ENCODE measurements around the gene UBXN4. TPM values are rescaled to one million over a fixed set of nuclear protein-coding genes. Genes with fewer than 3 reads are reported as not detected.

The UBXN4 gene
- total RNA-seq, 1 experiment from 2014 or later = 65.9 TPM

DNA sequence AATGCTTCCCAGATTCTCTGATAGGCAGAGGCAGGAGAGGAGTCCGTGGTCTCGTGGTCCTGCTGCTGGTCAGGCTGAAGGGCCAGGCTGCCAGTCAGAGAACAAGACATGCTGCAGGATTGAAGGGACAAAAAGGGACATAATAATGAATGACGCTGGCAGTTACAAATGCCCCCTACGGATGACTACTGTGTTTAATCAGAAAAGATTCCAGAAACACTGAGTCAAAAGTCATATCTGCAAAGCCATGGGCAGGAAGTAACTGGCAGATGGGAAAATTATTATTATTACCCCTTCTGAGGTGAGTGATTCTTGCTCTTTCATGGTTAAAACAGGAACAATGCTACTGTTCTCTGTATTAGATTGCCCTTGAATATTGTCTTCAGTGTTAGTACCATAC lies 76.3 kb downstream of the UBXN4 start:
- no peak overlapping the region for H2AFZ ChIP-seq (ENCODE audit: low read length)
- no peak for DNase-seq
- H3K4me3 ChIP-seq (ENCODE audit: low read length) = no peak overlapping the region
- H3K27ac ChIP-seq (ENCODE audit: low read length) = no peak overlapping the region
- no peak overlapping the region for H3K4me2 ChIP-seq (ENCODE audit: low read depth, low read length, poor library complexity, severe bottlenecking)
- no peak overlapping the region for H3K9ac ChIP-seq (ENCODE audit: low read length)
- no peaks in the 10 kb centered on the region for H3K9me2 ChIP-seq (replicated peaks; ENCODE audit: insufficient read depth, low read length)
- peaks cover 3% of the 10 kb centered on the region; the same call in 1 of the 2 replicates for H3K36me3 ChIP-seq (ENCODE audit: insufficient read depth, low read length)
- no peaks in the 10 kb centered on the region for H3K9me3 ChIP-seq (ENCODE audit: low read length)
- no peaks in the 10 kb centered on the region for H3K4me1 ChIP-seq (ENCODE audit: low read length)
- H4K20me1 ChIP-seq (ENCODE audit: insufficient read depth, low read depth, low read length) = no peaks in the 10 kb centered on the region
- no peaks in the 10 kb centered on the region for H3K79me2 ChIP-seq (ENCODE audit: low read length)
- H3K27me3 ChIP-seq (ENCODE audit: low read length) = no peaks in the 10 kb centered on the region

DNA sequence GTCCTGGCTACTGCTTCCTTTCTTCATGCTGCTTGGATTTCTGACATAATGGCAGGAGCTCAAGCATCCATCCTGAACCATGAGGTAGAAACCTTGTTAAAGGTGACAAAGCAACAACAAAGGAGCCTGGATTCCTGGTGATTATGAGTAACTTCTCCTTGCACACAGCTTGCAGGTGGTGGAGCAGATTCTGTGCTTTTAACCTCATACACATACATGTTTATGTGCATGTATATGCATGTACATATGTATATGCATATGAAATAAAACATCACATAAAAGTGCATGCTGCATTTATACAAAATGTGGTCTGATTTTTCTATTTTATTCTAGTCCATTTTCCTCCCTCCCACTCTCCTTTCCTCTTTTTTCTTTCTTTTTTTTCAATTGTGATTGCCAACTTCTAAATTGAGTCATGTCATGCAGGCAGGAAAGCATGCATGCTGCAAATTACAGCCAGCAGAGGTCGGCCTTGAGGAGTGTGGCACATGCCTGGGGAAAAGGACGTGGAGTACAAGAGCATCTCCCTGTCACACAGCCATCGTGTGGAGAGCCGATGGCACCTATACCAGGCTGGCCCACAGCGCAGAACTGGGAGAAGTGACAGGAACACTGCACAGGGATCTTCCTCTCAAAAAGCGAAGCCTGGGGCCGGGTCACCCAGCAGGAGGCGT lies 77.4 kb downstream of the UBXN4 start:
- Histone ChIP-seq H2AFZ (ENCODE audit: low read length) (no peak overlapping the region), H3K4me3 (ENCODE audit: low read length) (no peak overlapping the region), H3K27ac (ENCODE audit: low read length) (no peak overlapping the region), H4K20me1 (ENCODE audit: insufficient read depth, low read depth, low read length) (no peaks in the 10 kb centered on the region), H3K4me2 (ENCODE audit: low read depth, low read length, poor library complexity, severe bottlenecking) (no peak overlapping the region), H3K4me1 (ENCODE audit: low read length) (no peaks in the 10 kb centered on the region), H3K27me3 (ENCODE audit: low read length) (no peaks in the 10 kb centered on the region), H3K9me3 (ENCODE audit: low read length) (no peaks in the 10 kb centered on the region), H3K79me2 (ENCODE audit: low read length) (no peaks in the 10 kb centered on the region), H3K9me2 (replicated peaks; ENCODE audit: insufficient read depth, low read length) (no peaks in the 10 kb centered on the region), H3K36me3 (ENCODE audit: insufficient read depth, low read length) (peaks cover 3% of the 10 kb centered on the region; the same call in 1 of the 2 replicates), H3K9ac (ENCODE audit: low read length) (no peak overlapping the region)
- DNase-seq = no peak

DNA sequence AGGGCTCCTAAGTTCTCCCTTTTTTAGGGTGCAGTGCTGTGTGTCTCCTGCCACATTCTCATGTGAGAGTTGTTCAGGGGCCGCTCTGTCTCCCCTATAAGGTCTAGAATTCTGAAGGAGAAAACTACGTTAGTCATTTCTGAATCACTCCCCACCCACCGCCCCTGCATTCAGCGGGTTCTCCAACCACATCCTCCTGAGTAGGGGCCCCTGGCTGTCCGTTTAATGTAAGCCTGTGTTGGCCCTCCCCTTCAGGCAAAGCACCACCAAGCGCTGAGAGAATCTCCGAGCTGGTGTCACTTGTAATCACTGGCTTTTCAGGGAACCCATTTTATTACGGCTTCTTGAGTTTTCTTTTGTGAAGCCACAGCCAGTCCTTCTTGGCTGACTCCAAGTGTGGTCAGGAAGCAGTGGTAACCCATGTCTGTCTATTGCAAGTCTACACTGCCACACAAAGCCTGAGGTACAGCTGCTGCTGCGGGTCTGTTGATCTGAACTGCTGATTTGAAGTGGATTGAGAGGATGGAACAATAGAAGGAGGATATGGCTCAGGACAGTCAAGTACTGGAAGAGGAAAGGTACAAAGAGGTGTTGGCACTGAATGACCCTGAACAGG lies 78.5 kb downstream of the UBXN4 start:
- H3K27ac ChIP-seq (ENCODE audit: low read length) = no peak overlapping the region
- H3K27me3 ChIP-seq (ENCODE audit: low read length) = no peaks in the 10 kb centered on the region
- no peak overlapping the region for H3K4me2 ChIP-seq (ENCODE audit: low read depth, low read length, poor library complexity, severe bottlenecking)
- no peaks in the 10 kb centered on the region for H3K9me3 ChIP-seq (ENCODE audit: low read length)
- no peaks in the 10 kb centered on the region for H3K9me2 ChIP-seq (replicated peaks; ENCODE audit: insufficient read depth, low read length)
- H4K20me1 ChIP-seq (ENCODE audit: insufficient read depth, low read depth, low read length) = no peaks in the 10 kb centered on the region
- H3K4me3 ChIP-seq (ENCODE audit: low read length) = no peak overlapping the region
- H2AFZ ChIP-seq (ENCODE audit: low read length) = no peak overlapping the region
- DNase-seq = no peak
- no peak overlapping the region for H3K9ac ChIP-seq (ENCODE audit: low read length)
- no peaks in the 10 kb centered on the region for H3K79me2 ChIP-seq (ENCODE audit: low read length)
- H3K4me1 ChIP-seq (ENCODE audit: low read length) = no peaks in the 10 kb centered on the region
- H3K36me3 ChIP-seq (ENCODE audit: insufficient read depth, low read length) = peaks cover 3% of the 10 kb centered on the region; the same call in 1 of the 2 replicates

DNA sequence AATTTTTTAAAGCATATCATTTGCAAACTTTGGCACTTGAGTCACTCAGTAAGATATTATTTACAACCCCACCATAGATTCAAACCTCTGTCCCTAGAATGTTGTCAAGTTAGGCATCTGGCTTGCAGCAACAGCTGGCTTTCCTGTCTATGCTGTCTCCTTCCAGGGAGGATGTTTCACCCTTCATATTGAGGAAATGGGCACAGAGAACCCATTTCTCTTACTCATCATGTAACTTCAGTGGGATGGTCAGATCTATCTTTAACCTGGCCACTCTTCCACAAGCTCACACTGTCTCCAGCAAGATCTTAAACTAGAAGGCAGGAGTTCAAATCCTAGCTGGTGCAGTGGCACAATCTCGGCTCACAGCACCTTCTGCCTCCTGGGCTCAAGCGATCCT lies 79.5 kb downstream of the UBXN4 start:
- H3K27ac ChIP-seq (ENCODE audit: low read length) = no peak overlapping the region
- no peaks in the 10 kb centered on the region for H3K4me1 ChIP-seq (ENCODE audit: low read length)
- H4K20me1 ChIP-seq (ENCODE audit: insufficient read depth, low read depth, low read length) = no peaks in the 10 kb centered on the region
- DNase-seq = no peak
- no peak overlapping the region for H3K9ac ChIP-seq (ENCODE audit: low read length)
- no peaks in the 10 kb centered on the region for H3K27me3 ChIP-seq (ENCODE audit: low read length)
- H3K79me2 ChIP-seq (ENCODE audit: low read length) = no peaks in the 10 kb centered on the region
- H3K9me2 ChIP-seq (replicated peaks; ENCODE audit: insufficient read depth, low read length) = no peaks in the 10 kb centered on the region
- H3K9me3 ChIP-seq (ENCODE audit: low read length) = no peaks in the 10 kb centered on the region
- no peak overlapping the region for H3K4me2 ChIP-seq (ENCODE audit: low read depth, low read length, poor library complexity, severe bottlenecking)
- no peak overlapping the region for H3K4me3 ChIP-seq (ENCODE audit: low read length)
- peaks cover 3% of the 10 kb centered on the region; the same call in 1 of the 2 replicates for H3K36me3 ChIP-seq (ENCODE audit: insufficient read depth, low read length)
- H2AFZ ChIP-seq (ENCODE audit: low read length) = no peak overlapping the region

DNA sequence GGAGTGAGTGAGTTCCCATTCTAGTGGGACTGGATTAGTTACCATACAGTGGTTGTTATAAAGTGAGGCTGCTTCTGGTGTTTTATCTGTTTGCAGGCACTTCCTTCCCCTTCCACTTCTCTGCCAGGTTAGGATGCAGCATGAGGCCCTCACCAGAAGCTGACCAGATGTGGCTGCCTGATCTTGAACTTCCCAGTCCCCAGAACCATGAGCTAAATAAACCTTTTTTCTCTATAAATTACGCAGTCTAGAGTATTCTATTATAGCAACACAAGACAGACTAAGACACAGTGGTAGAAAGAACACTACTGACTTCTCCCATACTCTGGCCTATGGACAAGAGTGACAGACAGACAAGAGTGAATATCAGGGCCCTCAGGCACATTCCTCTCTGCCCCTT lies 81.2 kb downstream of the UBXN4 start:
- no peaks in the 10 kb centered on the region for H3K4me1 ChIP-seq (ENCODE audit: low read length)
- no peaks in the 10 kb centered on the region for H3K9me3 ChIP-seq (ENCODE audit: low read length)
- H3K4me2 ChIP-seq (ENCODE audit: low read depth, low read length, poor library complexity, severe bottlenecking) = no peak overlapping the region
- no peak overlapping the region for H3K27ac ChIP-seq (ENCODE audit: low read length)
- H4K20me1 ChIP-seq (ENCODE audit: insufficient read depth, low read depth, low read length) = no peaks in the 10 kb centered on the region
- no peaks in the 10 kb centered on the region for H3K27me3 ChIP-seq (ENCODE audit: low read length)
- H2AFZ ChIP-seq (ENCODE audit: low read length) = no peak overlapping the region
- H3K9me2 ChIP-seq (replicated peaks; ENCODE audit: insufficient read depth, low read length) = no peaks in the 10 kb centered on the region
- no peak overlapping the region for H3K4me3 ChIP-seq (ENCODE audit: low read length)
- H3K9ac ChIP-seq (ENCODE audit: low read length) = no peak overlapping the region
- peaks cover 3% of the 10 kb centered on the region; the same call in 1 of the 2 replicates for H3K36me3 ChIP-seq (ENCODE audit: insufficient read depth, low read length)
- no peaks in the 10 kb centered on the region for H3K79me2 ChIP-seq (ENCODE audit: low read length)
- no peak for DNase-seq

DNA sequence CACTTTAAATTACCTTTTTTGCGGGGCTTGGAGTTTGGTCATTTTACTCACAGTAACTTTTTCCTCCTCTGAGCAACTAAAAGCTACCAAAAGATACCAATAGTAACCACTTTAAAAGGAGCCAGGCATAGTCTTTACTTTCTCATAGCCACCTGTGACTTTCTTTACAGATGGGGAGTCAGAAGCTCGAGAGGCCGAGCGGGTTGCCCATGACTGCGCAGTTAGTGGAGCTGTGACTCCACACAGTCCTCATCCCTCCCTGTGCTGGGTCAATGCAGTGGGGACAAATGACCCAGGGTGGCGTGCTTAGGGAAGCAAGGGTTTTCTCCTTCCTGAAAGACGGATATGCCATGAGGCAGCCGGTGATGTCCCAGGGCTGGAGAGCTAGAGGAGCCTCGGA lies 83.5 kb downstream of the UBXN4 start:
- H3K4me3 ChIP-seq (ENCODE audit: low read length) = no peak overlapping the region
- H4K20me1 ChIP-seq (ENCODE audit: insufficient read depth, low read depth, low read length) = no peaks in the 10 kb centered on the region
- no peak overlapping the region for H3K9ac ChIP-seq (ENCODE audit: low read length)
- no peak for DNase-seq
- H3K9me3 ChIP-seq (ENCODE audit: low read length) = no peaks in the 10 kb centered on the region
- no peaks in the 10 kb centered on the region for H3K9me2 ChIP-seq (replicated peaks; ENCODE audit: insufficient read depth, low read length)
- peaks cover 3% of the 10 kb centered on the region; the same call in 1 of the 2 replicates for H3K36me3 ChIP-seq (ENCODE audit: insufficient read depth, low read length)
- H3K4me2 ChIP-seq (ENCODE audit: low read depth, low read length, poor library complexity, severe bottlenecking) = no peak overlapping the region
- H2AFZ ChIP-seq (ENCODE audit: low read length) = no peak overlapping the region
- no peaks in the 10 kb centered on the region for H3K27me3 ChIP-seq (ENCODE audit: low read length)
- no peaks in the 10 kb centered on the region for H3K4me1 ChIP-seq (ENCODE audit: low read length)
- H3K79me2 ChIP-seq (ENCODE audit: low read length) = no peaks in the 10 kb centered on the region
- no peak overlapping the region for H3K27ac ChIP-seq (ENCODE audit: low read length)

DNA sequence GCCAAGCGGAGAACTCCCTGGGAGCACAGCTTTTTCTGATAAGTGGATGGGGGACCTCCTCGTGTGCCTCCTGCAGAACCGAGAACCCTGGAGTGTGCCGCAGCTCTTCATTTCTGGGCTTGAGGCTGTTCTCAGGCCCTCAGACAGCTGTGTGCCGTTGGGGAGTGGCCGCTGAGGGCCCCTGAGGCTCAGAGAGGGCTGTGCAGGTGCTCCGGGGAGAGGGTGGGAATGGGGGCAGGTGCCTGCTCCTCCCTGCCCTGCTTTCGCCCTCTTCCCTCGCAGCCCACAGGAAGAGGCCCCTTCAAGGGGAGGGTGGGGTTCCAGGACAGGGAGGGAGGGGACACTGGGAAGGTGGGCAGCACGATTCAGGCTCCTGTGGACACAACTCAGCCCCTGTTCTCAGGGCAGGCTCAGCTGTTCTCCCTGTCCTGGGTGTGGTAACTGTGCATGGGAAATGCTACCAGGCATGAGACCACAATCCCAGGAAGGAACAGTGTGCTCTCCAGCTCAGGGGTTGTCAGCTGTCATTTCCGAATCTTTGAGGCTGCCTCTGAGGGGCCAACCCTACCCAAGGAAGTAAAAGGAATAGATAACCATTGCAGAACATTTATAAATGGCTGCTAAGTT lies 84.0 kb downstream of the UBXN4 start:
- H3K9ac ChIP-seq (ENCODE audit: low read length) = no peak overlapping the region

DNA sequence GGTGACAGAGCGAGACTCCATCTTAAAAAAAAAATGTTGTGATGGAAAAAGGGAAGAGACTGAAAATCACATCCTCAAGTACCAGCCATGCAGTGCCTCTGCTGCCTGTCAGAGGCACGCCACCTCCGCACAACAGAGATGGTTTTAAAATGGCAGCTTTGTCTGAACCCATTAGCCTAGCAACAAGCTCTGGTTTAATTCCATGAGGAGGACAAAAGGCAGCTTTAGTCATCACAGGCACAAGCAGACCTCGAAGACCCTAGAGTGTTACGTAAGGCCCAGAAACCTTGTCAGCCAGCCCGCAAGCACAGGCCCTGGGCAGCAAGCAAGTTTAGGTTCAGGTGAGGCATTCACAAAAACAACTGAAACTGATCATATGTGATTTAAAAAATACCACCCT lies 84.9 kb downstream of the UBXN4 start:
- H3K4me3 ChIP-seq (ENCODE audit: low read length) = no peak overlapping the region
- H3K36me3 ChIP-seq (ENCODE audit: insufficient read depth, low read length) = peaks cover 3% of the 10 kb centered on the region; the same call in 1 of the 2 replicates
- no peak overlapping the region for H2AFZ ChIP-seq (ENCODE audit: low read length)
- no peaks in the 10 kb centered on the region for H3K27me3 ChIP-seq (ENCODE audit: low read length)
- no peaks in the 10 kb centered on the region for H3K79me2 ChIP-seq (ENCODE audit: low read length)
- no peaks in the 10 kb centered on the region for H3K9me3 ChIP-seq (ENCODE audit: low read length)
- H3K4me1 ChIP-seq (ENCODE audit: low read length) = no peaks in the 10 kb centered on the region
- DNase-seq = no peak
- H3K4me2 ChIP-seq (ENCODE audit: low read depth, low read length, poor library complexity, severe bottlenecking) = no peak overlapping the region
- no peaks in the 10 kb centered on the region for H3K9me2 ChIP-seq (replicated peaks; ENCODE audit: insufficient read depth, low read length)
- no peaks in the 10 kb centered on the region for H4K20me1 ChIP-seq (ENCODE audit: insufficient read depth, low read depth, low read length)
- no peak overlapping the region for H3K27ac ChIP-seq (ENCODE audit: low read length)
- H3K9ac ChIP-seq (ENCODE audit: low read length) = no peak overlapping the region

More for the DNA sequence above, 84.0 kb downstream of the UBXN4 start:
- Histone ChIP-seq H3K9me2 (replicated peaks; ENCODE audit: insufficient read depth, low read length) (no peaks in the 10 kb centered on the region), H3K4me3 (ENCODE audit: low read length) (no peak overlapping the region), H3K4me2 (ENCODE audit: low read depth, low read length, poor library complexity, severe bottlenecking) (no peak overlapping the region), H3K36me3 (ENCODE audit: insufficient read depth, low read length) (peaks cover 3% of the 10 kb centered on the region; the same call in 1 of the 2 replicates), H2AFZ (ENCODE audit: low read length) (no peak overlapping the region), H3K4me1 (ENCODE audit: low read length) (no peaks in the 10 kb centered on the region), H3K9me3 (ENCODE audit: low read length) (no peaks in the 10 kb centered on the region), H3K27me3 (ENCODE audit: low read length) (no peaks in the 10 kb centered on the region), H4K20me1 (ENCODE audit: insufficient read depth, low read depth, low read length) (no peaks in the 10 kb centered on the region), H3K79me2 (ENCODE audit: low read length) (no peaks in the 10 kb centered on the region), H3K27ac (ENCODE audit: low read length) (no peak overlapping the region)
- DNase-seq = no peak

Measured in Karpas-422 (cell line).